Psoas muscle (tissue), 8 donors: ENCODE data around the gene ASB2. TPM values are rescaled to one million over a fixed set of nuclear protein-coding genes. Genes with fewer than 3 reads are reported as not detected.

Experiments used
- ATAC-seq, 4 donors: fragments of 200-7000 bp; cut with Tn5 transposase; one replicate each; pipeline ENCODE4 v1.9.1; 2020; ENCODE audit warnings: moderate library complexity in 3 of 4, mild to moderate bottlenecking in 2 of 4
- DNase-seq, 2 donors: peaks; one replicate each; pipeline ENCODE4 v3.0.0-alpha.2; 2020
- H3K27ac ChIP-seq: fragments of 200-600 bp; one replicate; pipeline ENCODE4 v1.8.0; 2022
- H3K27me3 ChIP-seq, 3 donors: fragments of 200-600 bp in 1 of 3; one replicate each; pipeline versions ENCODE4 v1.6.1 to v1.8.0; 2013 to 2022; ENCODE audit warnings: low read length in 2 of 3, mild to moderate bottlenecking in 2 of 3, moderate library complexity in 1 of 3; ENCODE audit not compliant: insufficient read depth in 3 of 3
- H3K36me3 ChIP-seq, 2 donors: fragments of 200-600 bp in 1 of 2; one replicate each; pipeline versions ENCODE4 v1.6.1 to v1.8.0; 2013 to 2022; ENCODE audit warnings: low read depth in 1 of 2, mild to moderate bottlenecking in 1 of 2, moderate library complexity in 1 of 2; ENCODE audit not compliant: insufficient read depth in 1 of 2
- H3K4me1 ChIP-seq: fragments of 200-600 bp; one replicate; pipeline ENCODE4 v1.8.0; 2022
- H3K4me3 ChIP-seq: fragments of 200-600 bp; one replicate; pipeline ENCODE4 v1.8.0; 2022; ENCODE audit warnings: mild to moderate bottlenecking
- H3K9me3 ChIP-seq: fragments of 200-600 bp; one replicate; pipeline ENCODE4 v1.8.0; 2022
- WGBS, 3 donors: extraction: QIAGEN DNeasy Blood & Tissue Kit; methylation state at CpG; one replicate each; pipeline versions ENCODE4 v1.1.6 to v1.1.7; 2013; 5-methylcytosine and 5-hydroxymethylcytosine counted together
- intact Hi-C, 2 donors: fragments of 100-400 bp; cut with DNase I; formaldehyde crosslinking; loops; one replicate each; pipeline versions ENCODE4 v1.11.0 to v1.14.2; 2022
- polyA plus RNA-seq, 3 donors: library from polyadenylated mRNA; stranded (reverse); fragments of 200-250 nt; gene quantifications; one replicate each; pipeline ENCODE4 v1.2.3, GENCODE V29; 2013
- total RNA-seq, 4 donors: library from RNA; stranded (reverse); fragmentation: NEBNext Ultra II Directional in 2 of 4; extraction: Animal tissue kit (Norgen Biotek cat#: 25700) in 2 of 4; gene quantifications; one replicate each; pipeline versions ENCODE4 v1.2.1 to v1.2.4, GENCODE V29; 2021 to 2023
- TF ChIP-seq, protein P1 (sequence below): fragments of 200-600 bp; IDR thresholded peaks from one replicate; pipeline ENCODE4 v1.8.0; 2022; ENCODE audit warnings: antibody characterized with exemption
- donor health status: healthy with polysubstance abuse.
- donor health status: DM: no; HTN: no; CAD: no; lungs with moderate emphysema.
- donor health status: Bipolar disorder and iron deficiency.
- donor health status: healthy.
- donor health status: DM: yes; HTN: yes; CAD: no.
- donor health status: DM: no; HTN: no; CAD: no.
- donor health status: DM: no; HTN: no; CAD: no.
- donor health status: DM: yes; HTN: yes; CAD: no.

ASB2 gene
- total and polyA plus RNA-seq, 7 donors, result 41.2 to 460 (median 230) TPM

DNA sequence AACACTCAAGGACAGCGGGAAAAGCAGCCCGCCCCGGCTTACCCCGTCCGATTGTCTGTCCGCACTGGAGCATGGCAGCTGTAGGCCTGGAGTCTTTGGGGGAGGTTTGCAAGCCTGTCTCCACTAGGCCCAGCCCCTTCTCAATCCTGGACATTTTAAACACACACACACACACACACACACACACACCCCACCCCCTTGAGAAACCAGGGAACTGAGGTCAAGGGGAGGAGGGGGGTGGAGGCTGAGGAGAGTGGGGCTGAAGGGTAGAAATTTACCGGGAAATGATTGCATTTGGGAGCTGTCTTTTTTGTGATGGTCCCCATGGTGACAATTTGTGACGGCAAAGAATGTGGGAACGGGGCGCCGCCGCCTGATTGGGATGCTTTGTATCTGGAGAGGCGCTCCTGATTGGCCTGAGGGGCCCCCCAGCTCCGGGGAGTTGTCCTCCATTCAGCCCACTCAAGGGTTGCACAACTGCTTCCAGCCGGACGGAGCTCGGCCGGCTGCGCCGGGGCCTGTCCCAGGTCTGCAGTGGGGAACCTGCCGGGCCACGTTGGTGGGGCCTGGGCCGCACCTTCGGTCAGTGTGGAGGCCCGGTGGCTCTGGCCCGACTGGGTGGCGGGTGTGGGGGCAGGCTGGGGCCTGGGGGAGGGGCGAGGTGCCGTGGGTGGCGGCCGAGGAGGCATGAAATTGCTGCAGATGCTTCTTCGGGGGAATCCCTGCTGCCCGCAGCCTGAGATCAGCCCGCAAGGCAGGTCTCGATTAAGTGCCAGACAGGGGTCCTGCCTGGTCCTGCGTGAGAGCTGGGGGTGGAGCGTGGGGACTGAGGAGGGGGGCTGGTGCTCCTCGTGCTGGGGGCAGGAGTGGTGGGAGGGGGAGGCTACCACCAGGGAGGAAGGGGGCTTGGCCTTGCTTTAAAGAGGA, 49.2 kb downstream of the ASB2 start, which contains the start of gene FAM181A:
Gene FAM181A (plus strand): TSS at position 472 of the 927 bp plus-strand sequence. CDS start 942 bp downstream, outside the sequence.
- peak; percentile 12 to 18 (median 17) for ATAC-seq
- DNase-seq, result peak in 1 of 2 donors; percentile 61
- Histone ChIP-seq H3K4me1 (no peaks in the 10 kb centered on the region), H3K27me3 (no peaks in the 10 kb centered on the region), H3K36me3 (peaks cover 0 to 34% of the 10 kb centered on the region in 2 donors), H3K9me3 (no peaks in the 10 kb centered on the region), H3K27ac (no peak within 1 kb of the TSS), H3K4me3 (no peak within 1 kb of the TSS)
- WGBS, 3 donors, result 38 to 55% (median 44%) methylated on average over 32 to 38 of the region's 38 CpGs
- TF ChIP-seq, protein P1, sequence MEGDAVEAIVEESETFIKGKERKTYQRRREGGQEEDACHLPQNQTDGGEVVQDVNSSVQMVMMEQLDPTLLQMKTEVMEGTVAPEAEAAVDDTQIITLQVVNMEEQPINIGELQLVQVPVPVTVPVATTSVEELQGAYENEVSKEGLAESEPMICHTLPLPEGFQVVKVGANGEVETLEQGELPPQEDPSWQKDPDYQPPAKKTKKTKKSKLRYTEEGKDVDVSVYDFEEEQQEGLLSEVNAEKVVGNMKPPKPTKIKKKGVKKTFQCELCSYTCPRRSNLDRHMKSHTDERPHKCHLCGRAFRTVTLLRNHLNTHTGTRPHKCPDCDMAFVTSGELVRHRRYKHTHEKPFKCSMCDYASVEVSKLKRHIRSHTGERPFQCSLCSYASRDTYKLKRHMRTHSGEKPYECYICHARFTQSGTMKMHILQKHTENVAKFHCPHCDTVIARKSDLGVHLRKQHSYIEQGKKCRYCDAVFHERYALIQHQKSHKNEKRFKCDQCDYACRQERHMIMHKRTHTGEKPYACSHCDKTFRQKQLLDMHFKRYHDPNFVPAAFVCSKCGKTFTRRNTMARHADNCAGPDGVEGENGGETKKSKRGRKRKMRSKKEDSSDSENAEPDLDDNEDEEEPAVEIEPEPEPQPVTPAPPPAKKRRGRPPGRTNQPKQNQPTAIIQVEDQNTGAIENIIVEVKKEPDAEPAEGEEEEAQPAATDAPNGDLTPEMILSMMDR, result no peak
- intact Hi-C loops, result no loop called here

DNA sequence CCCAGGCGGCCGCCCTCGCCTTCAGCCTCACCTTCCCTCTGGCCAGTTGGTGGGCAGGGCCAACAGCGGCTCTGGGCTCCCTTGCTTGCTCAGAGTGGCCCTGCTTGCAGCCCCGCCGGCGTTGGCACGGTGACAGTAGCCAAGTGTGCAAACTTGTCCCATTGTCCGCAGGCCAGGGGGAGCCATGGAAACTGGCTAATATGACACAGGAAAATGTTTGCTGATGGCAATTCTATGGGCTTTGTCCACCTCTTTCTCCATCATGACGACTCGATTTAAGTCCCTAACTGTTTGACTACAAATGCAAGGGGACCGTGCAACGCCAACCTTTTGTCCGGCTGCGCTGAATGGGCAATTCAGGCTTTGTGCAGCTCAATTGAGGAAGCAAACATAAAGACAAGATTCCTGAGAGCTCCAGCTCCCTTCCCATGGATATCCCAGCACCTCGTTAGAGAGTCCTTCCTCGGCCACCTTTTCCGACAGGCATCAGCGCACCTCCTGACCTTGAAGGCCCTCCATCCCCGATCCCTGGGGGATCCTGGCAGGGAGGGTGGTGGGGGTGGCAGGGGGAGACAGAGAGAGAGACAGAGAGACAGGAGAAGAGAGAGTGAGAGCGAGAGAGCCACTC, 50.0 kb downstream of the ASB2 start:
- H3K27me3 ChIP-seq, result no peaks in the 10 kb centered on the region
- ATAC-seq (peak in 1 of 4 donors; percentile 4), DNase-seq (peak in 1 of 2 donors; percentile 69)
- intact Hi-C loops, result no loop called here
- 64 to 79% (median 65%) methylated on average over 21 of the region's 21 CpGs for WGBS, 3 donors
- TF ChIP-seq, protein P1, result no peak
- peaks cover 0 to 32% of the 10 kb centered on the region in 2 donors for H3K36me3 ChIP-seq
- H3K9me3 ChIP-seq, result no peaks in the 10 kb centered on the region
- no peaks in the 10 kb centered on the region for H3K4me1 ChIP-seq
- H3K27ac ChIP-seq, result no peak overlapping the region
- no peak overlapping the region for H3K4me3 ChIP-seq

DNA sequence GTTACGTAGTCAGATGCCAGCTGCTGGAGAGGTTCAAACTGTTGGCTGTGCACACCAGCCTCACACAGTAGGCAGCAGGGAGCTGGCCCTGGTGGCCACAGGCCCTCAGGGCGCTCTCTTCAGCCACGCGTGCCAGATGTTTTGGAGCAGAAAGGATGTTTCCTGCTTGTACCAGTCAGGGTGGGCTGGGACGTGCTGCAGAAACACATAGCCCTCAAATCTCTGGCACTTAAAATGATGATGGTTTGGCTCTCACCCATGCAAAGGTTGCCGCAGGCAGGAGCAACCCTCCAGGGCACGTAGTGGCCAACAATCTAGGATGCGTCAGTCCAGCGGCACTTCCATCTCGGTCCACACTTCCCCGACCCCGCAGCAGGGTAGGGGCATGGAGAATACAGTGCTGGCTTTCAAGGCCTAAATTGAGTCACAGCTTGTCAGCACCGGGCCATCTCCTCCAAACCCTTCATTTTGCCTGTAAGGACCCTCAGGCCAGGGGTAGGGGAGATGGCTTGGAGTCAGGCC, 50.9 kb downstream of the ASB2 start:
- no peak overlapping the region for H3K4me3 ChIP-seq
- no peaks in the 10 kb centered on the region for H3K9me3 ChIP-seq
- H3K4me1 ChIP-seq, result no peaks in the 10 kb centered on the region
- intact Hi-C loops, result no loop called here
- H3K36me3 ChIP-seq, result peaks cover 0 to 33% of the 10 kb centered on the region in 2 donors
- H3K27ac ChIP-seq, result no peak overlapping the region
- peak in 1 of 4 donors; percentile 7 for ATAC-seq
- peak in 1 of 2 donors; percentile 49 for DNase-seq
- no peaks in the 10 kb centered on the region for H3K27me3 ChIP-seq
- TF ChIP-seq, protein P1, result no peak
- 70 to 77% (median 74%) methylated on average over 13 of the region's 13 CpGs for WGBS, 3 donors

DNA sequence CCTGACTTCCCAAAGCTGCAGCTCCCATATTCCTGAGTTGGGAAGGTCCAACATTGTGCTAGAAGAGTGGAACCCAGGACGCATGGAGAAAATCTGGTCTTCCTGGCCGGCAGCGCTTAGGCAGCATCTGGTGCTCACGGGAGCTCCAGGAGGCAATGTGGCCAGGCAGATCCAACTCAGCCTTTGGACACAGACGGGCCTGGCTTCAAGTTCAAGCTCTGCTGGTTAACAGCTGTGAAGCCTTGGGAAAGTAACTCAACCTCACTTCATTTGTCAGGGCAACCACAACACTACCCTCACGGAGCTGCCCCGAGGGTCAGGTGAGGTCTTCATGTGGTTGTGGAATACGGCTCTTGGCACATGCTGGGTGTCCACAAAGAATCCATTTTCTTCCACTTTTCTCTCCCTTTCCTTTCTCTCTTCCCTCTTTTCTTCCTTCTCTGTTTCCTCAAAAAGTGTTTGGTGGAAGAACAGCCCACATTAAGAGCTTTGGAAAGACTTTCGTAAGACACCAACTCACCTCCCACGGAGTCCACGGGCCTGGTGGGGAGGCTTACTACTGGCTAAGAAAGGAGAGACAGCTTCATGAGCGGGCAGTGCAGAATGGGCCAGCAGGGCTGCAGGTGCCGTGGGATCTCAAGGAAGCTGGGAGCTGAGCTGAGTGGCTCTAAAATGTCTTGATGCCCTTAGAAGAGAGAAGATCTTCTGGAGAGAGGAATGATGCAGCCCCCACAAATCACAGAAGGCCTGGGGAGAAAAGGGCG, 51.6 kb downstream of the ASB2 start:
- H3K4me3 ChIP-seq, result no peak overlapping the region
- no peaks in the 10 kb centered on the region for H3K27me3 ChIP-seq
- H3K36me3 ChIP-seq, result peaks cover 0 to 32% of the 10 kb centered on the region in 2 donors
- WGBS, 3 donors, result 66 to 85% (median 70%) methylated on average over 14 of the region's 14 CpGs
- TF ChIP-seq, protein P1, result no peak
- intact Hi-C loops, result no loop called here
- no peaks in the 10 kb centered on the region for H3K4me1 ChIP-seq
- peak in 1 of 2 donors; percentile 34 for DNase-seq
- ATAC-seq, result no peak
- no peaks in the 10 kb centered on the region for H3K9me3 ChIP-seq
- no peak overlapping the region for H3K27ac ChIP-seq
